WERI-Rb-1 (cell line): ENCODE measurements around the gene KHDRBS1.
"Not testable (repeated sequence)": the region's sequence is repeated elsewhere in the genome, so short reads cannot be mapped to it uniquely, and the experiment has no call there.

ENCODE experiments used
- DNase-seq: peaks from one replicate; pipeline ENCODE4 v3.0.0-alpha.2; 2020
- H3K27ac ChIP-seq: fragments of 250-450 bp; sonication (Bioruptor Pico); 2 replicates; pipeline ENCODE4 v1.5.1; 2020; ENCODE audit warnings: mild to moderate bottlenecking, moderate library complexity
- H3K27me3 ChIP-seq: fragments of 250-450 bp; sonication (Bioruptor Pico); 2 replicates; pipeline ENCODE4 v1.5.1; 2021; ENCODE audit warnings: mild to moderate bottlenecking, low read depth, moderate library complexity; ENCODE audit not compliant: insufficient read depth, severe bottlenecking
- H3K36me3 ChIP-seq: fragments of 250-450 bp; sonication (Bioruptor Pico); 2 replicates; pipeline ENCODE4 v1.5.1; 2020; ENCODE audit warnings: mild to moderate bottlenecking, moderate library complexity
- H3K4me3 ChIP-seq: 2 replicates; pipeline ENCODE4 v1.5.1; 2011; ENCODE audit warnings: low read depth, mild to moderate bottlenecking, control low read depth, low read length
- H3K9me3 ChIP-seq: fragments of 250-450 bp; sonication (Bioruptor Pico); 2 replicates; pipeline ENCODE4 v1.5.1; 2021; ENCODE audit warnings: mild to moderate bottlenecking, moderate library complexity; ENCODE audit not compliant: severe bottlenecking
- CTCF ChIP-seq: IDR thresholded peaks from 2 replicates; pipeline ENCODE4 v1.5.1; 2011; ENCODE audit warnings: low read depth, mild to moderate bottlenecking, control low read depth, inconsistent platforms, low read length

Gene KHDRBS1

GRCh38 chr1:32020339-32020738 is 6.7 kb downstream of the KHDRBS1 start:
- DNase-seq, result no peak
- H3K36me3 ChIP-seq, result peaks cover 75% of the 10 kb centered on the region
- H3K9me3 ChIP-seq, result no peaks in the 10 kb centered on the region
- no peak overlapping the region for H3K27ac ChIP-seq
- H3K27me3 ChIP-seq, result no peaks in the 10 kb centered on the region
- TF ChIP-seq CTCF, result no peak
- no peak overlapping the region for H3K4me3 ChIP-seq

DNA sequence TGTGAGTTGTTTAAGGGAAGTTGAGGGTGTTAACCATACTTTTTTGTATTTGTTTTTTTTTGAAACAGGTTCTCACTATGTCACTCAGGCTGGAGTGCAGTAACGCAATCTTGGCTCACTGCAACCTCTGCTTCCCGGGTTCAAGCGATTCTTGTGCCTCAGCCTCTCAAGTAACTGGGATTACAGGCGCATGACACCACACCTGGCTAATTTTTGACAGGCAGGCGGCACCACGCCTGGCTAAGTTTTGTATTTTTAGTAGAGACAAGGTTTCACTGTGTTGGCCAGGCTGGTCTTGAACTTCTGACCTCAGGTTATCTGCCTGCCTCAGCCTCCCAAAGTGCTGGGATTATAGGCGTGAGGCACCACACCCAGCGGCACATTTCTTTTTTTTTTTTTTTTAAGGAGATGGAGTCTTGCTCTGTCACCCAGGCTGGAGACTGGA is 7.9 kb downstream of the KHDRBS1 start:
- peaks cover 72% of the 10 kb centered on the region for H3K36me3 ChIP-seq
- H3K27ac ChIP-seq, H3K27me3 ChIP-seq, H3K9me3 ChIP-seq, DNase-seq, H3K4me3 ChIP-seq: not testable (repeated sequence)

DNA sequence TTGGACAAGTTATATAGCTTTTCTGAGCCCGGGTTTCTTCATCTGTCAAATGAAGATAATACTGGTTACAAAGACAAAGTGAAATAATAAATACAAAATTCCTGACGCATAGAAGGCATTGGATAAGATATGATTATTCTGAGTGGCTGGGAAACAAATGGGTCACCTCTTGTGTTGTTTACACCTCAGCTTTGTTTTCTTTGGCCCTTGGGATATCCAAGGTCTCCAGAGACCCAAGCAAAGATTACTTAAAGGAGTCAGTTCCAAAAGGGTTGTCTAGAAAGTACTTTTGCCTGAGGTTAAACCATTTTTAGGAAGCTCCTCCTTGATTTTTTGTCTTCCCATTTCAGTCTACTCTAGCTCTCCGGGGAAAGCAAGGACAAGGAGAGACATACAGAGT is 9.7 kb downstream of the KHDRBS1 start:
- Histone ChIP-seq H3K27me3 (no peaks in the 10 kb centered on the region), H3K9me3 (no peaks in the 10 kb centered on the region), H3K27ac (no peak overlapping the region), H3K36me3 (peaks cover 72% of the 10 kb centered on the region), H3K4me3 (no peak overlapping the region)
- DNase-seq, result no peak
- no peak for TF ChIP-seq CTCF

DNA sequence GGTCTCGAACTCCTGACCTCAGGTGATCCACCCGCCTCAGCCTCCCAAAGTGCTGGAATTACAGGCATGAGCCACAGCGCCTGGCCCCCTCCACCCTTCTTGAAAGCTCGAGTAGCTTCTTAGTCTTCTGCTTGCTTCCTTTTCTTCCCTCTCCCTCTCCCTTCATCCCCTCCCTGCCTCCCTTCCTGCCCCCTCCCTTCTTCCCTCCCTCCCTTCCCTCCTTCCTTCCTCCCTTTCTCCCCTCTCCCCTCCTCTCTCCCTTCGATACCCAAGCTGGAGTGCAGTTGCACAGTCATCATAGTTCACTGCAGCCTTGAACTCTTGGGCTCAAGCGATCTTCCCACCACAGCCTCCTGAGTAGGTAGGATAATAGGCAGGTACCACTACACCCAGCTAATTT is 11.8 kb downstream of the KHDRBS1 start:
- Histone ChIP-seq H3K27me3 (no peaks in the 10 kb centered on the region), H3K4me3 (no peak overlapping the region), H3K27ac (no peak overlapping the region), H3K9me3 (no peaks in the 10 kb centered on the region), H3K36me3 (peaks cover 71% of the 10 kb centered on the region)
- TF ChIP-seq CTCF, result no peak
- DNase-seq, result no peak

GRCh38 chr1:32028746-32029145 is 15.1 kb downstream of the KHDRBS1 start:
- Histone ChIP-seq H3K4me3 (no peak overlapping the region), H3K27ac (no peak overlapping the region), H3K9me3 (no peaks in the 10 kb centered on the region), H3K27me3 (no peaks in the 10 kb centered on the region), H3K36me3 (peaks cover 69% of the 10 kb centered on the region)
- DNase-seq, result no peak
- TF ChIP-seq CTCF, result no peak

- H3K27me3 ChIP-seq, result no peaks in the 10 kb centered on the region
- no peak for TF ChIP-seq CTCF
- H3K4me3 ChIP-seq, result no peak overlapping the region
- DNase-seq, result no peak
- H3K36me3 ChIP-seq, result peaks cover 83% of the 10 kb centered on the region
- no peaks in the 10 kb centered on the region for H3K9me3 ChIP-seq
- peak overlapping the region; percentile 32; the same call in 1 of the 2 replicates for H3K27ac ChIP-seq
Observed at GRCh38 chr1:32031578-32032274, 18.1 kb downstream of the KHDRBS1 start.
